ENCODE measurements around the gene GALNT9. TPM values are rescaled to one million over a fixed set of nuclear protein-coding genes. Genes with fewer than 3 reads are reported as not detected.

GALNT9 gene
- total RNA-seq, 1 donor, result not detected

GRCh38 chr12:132230381-132230780 is 99.0 kb downstream of the GALNT9 start:
- DNase-seq (ENCODE audit: low read depth), result no peak
- TF ChIP-seq CTCF (IDR thresholded peaks at IDR 0.05; ENCODE audit: insufficient read depth, low read depth, low read length), result no peak
- no peak overlapping the region for H3K4me3 ChIP-seq (ENCODE audit: low read depth, low read length)

- H3K4me3 ChIP-seq (ENCODE audit: low read depth, low read length), result no peak overlapping the region
- no peak for DNase-seq (ENCODE audit: low read depth)
- TF ChIP-seq CTCF (IDR thresholded peaks at IDR 0.05; ENCODE audit: insufficient read depth, low read depth, low read length), result no peak
Observed at GRCh38 chr12:132229926-132230325, 99.5 kb downstream of the GALNT9 start.

- TF ChIP-seq CTCF (IDR thresholded peaks at IDR 0.05; ENCODE audit: insufficient read depth, low read depth, low read length), result no peak
- DNase-seq (ENCODE audit: low read depth), result no peak
- no peak overlapping the region for H3K4me3 ChIP-seq (ENCODE audit: low read depth, low read length)
Observed at GRCh38 chr12:132229193-132229760, 100.1 kb downstream of the GALNT9 start.

GRCh38 chr12:132228476-132229192 is 100.8 kb downstream of the GALNT9 start:
- DNase-seq (ENCODE audit: low read depth), result no peak
- TF ChIP-seq CTCF (IDR thresholded peaks at IDR 0.05; ENCODE audit: insufficient read depth, low read depth, low read length), result no peak
- no peak overlapping the region for H3K4me3 ChIP-seq (ENCODE audit: low read depth, low read length)

DNA sequence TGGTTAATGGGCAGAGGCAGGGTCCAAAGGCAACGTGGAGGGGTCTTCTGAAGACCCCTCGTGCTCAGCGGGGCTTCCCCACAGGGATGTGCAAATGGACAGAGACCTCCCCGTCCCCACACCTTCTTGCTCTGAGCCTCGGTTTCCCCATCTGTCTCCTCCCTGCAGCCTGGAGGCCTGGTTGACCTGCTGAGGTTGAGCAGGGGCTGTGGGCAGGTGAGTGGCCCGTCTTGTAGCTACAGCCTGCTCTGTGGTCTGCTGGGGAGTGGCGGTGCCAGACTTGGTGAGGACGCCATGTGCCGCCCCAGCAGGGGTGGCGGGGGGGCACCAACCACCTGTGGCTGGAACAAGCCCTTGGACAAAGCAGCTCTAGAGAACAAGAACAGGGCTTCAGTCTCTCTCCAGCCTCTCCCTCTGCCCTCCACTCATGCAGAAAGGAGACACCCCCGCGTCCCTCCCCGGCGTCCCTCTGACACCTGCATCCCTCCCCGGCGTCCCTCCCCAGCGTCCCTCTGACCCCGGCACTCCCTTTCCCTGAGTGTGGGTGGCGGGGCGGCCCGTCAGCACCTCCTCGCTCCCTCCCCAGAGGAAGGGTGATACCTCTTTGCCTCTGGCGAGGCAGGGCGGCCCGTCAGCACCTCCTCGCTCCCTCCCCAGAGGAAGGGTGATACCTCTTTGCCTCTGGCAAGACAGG is 101.5 kb downstream of the GALNT9 start:
- TF ChIP-seq CTCF (IDR thresholded peaks at IDR 0.05; ENCODE audit: insufficient read depth, low read depth, low read length), result no peak
- no peak for DNase-seq (ENCODE audit: low read depth)
- H3K4me3 ChIP-seq (ENCODE audit: low read depth, low read length), result no peak overlapping the region

DNA sequence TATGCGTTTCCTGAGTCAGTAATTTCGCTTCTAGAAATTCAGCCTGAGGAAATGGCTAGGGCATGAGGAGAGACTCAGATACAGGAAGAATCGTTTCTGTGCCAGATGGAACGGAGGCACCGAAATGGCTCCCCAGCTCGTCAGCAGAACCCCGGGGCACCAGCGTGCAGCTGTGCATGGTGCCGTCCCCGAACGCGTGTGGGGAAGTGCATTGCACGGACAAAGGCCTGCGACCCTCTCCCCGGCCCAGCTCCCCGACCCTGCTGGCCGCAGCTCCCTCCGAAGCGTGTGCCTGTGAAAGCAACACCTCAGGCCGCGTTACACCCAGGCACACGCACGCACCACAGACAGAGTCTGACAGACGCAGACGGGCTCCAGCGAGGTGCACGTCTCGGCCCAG is 102.3 kb downstream of the GALNT9 start:
- no peak for DNase-seq (ENCODE audit: low read depth)
- H3K4me3 ChIP-seq (ENCODE audit: low read depth, low read length), result no peak overlapping the region
- TF ChIP-seq CTCF (IDR thresholded peaks at IDR 0.05; ENCODE audit: insufficient read depth, low read depth, low read length), result no peak
